Astrocyte of the cerebellum (primary cell): ENCODE data around the gene FGF4.

Source experiments
- DNase-seq: peaks from one replicate; pipeline ENCODE4 v3.0.0-alpha.2; 2011; ENCODE audit warnings: low read depth
- H3K4me3 ChIP-seq: 2 replicates; pipeline ENCODE4 v1.5.1; 2011; ENCODE audit warnings: mild to moderate bottlenecking, low read depth, low read length, moderate library complexity
- CTCF ChIP-seq: IDR thresholded peaks from 2 replicates; pipeline ENCODE4 v1.5.1; 2012; ENCODE audit warnings: low read length, low read depth, moderate library complexity, mild to moderate bottlenecking; ENCODE audit errors: missing control alignments
- in situ Hi-C: cut with HindIII; loops from 2 replicates; pipeline ENCODE4 v1.10.0; 2017; ENCODE audit warnings: low sequenced_read_pairs

Gene FGF4

DNA sequence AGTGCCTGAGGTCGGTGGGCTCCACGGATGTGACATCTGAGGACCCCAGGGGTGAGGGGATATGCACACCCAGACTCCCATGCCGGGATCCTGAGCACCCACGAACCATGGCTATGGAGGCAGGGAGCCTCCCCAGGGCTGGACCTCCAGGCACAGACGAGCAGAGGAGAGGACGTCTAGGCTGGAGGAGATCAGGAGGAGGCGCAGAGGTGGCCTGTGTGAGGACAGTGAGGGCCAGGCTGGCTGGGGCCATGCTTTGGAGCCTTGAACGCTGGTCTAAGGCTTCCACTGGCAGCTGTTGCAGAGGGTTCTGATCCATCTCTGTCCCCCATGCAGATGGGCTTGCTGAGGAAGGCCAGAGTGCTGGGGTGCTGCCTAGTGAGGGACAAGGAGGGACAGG lies 29.0 kb downstream of the FGF4 start:
- DNase-seq = no peak
- no peak overlapping the region for H3K4me3 ChIP-seq
- in situ Hi-C loops = loop anchor here (10.0 kb wide), 1 partner anchor 59 kb away; no protein-coding TSS in a partner anchor
- no peak for TF ChIP-seq CTCF

DNA sequence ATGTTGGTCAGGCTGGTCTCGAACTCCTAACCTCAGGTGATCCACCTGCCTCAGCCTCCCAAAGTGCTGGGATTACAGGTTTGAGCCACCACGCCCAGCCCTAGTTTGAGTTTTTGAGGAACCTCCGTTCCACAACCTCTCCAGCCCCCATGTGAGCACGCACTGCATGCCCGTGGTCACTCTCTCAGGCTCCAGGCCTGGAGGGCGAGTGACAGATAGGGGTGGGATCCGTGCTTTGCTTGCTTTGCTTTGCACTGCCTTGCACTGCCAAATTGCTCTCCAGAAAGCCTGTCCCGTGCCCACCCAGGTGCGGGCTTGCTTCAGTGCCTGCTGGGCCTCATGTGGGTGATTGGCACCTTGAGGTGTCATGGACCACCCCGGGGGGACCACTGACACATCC lies 29.9 kb downstream of the FGF4 start:
- DNase-seq = no peak
- H3K4me3 ChIP-seq = no peak overlapping the region
- TF ChIP-seq CTCF = no peak
- in situ Hi-C loops = loop anchor here (10.0 kb wide), 1 partner anchor 60 kb away; no protein-coding TSS in a partner anchor

DNA sequence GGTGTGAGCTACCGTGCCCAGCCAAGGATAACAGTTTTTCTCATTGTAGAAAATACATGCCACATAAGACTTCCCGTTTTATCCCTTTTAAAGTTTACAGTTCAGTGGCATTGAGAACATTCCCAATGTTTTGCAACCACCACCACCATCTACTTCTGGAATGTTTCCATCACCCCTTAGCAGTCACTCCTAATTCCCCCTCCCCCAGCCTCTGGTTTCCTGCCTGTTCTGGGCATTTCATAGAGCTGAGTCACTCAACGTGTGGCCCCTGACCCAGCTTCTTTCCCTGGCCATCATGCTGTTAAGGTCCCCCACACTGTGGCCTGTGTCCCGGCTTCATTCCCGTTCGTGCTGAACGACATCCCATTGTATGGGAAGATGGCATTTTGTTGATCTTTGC lies 30.7 kb downstream of the FGF4 start:
- peak; percentile 73 for DNase-seq
- in situ Hi-C loops = loop anchor here (10.0 kb wide), 1 partner anchor 60 kb away; no protein-coding TSS in a partner anchor

DNA sequence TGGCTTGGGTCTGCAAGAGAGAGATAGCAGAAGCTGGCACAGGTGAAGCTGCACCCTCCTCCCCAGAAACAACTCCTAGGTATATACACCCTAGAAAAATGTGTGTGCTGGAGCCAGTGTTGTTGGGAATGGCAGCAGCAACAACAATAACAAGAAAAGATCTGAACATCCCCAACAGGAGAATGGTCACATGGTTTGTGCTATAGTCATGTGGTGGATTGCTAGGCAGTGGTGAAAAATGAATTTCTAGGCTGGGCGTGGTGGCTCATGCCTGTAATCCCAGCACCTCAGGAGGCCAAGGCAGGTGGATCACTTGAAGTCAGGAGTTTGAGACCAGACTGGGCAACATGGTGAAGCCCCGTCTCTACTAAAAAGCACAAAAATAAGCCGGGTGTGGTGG lies 40.3 kb downstream of the FGF4 start:
- no peak overlapping the region for H3K4me3 ChIP-seq
- TF ChIP-seq CTCF = no peak
- DNase-seq = no peak
- in situ Hi-C loops = no loop called here

More for the DNA sequence above, 30.7 kb downstream of the FGF4 start:
- H3K4me3 ChIP-seq = no peak overlapping the region
- no peak for TF ChIP-seq CTCF

- in situ Hi-C loops = no loop called here
- H3K4me3 ChIP-seq = no peak overlapping the region
- DNase-seq = no peak
- no peak for TF ChIP-seq CTCF
Measured at GRCh38 chr11:69734367-69734766, 40.8 kb downstream of the FGF4 start.

GRCh38 chr11:69732910-69733309 lies 42.2 kb downstream of the FGF4 start:
- no peak for DNase-seq
- in situ Hi-C loops = no loop called here
- no peak overlapping the region for H3K4me3 ChIP-seq
- no peak for TF ChIP-seq CTCF

- no peak for DNase-seq
- no peak for TF ChIP-seq CTCF
- in situ Hi-C loops = no loop called here
- no peak overlapping the region for H3K4me3 ChIP-seq
Measured at GRCh38 chr11:69731110-69731509, 44.0 kb downstream of the FGF4 start.
